GM21423 (cell line): ENCODE data around the gene GATA2.

ENCODE experiments used
- ATAC-seq: cut with Tn5 transposase; IDR thresholded peaks from one replicate; pipeline ENCODE4 v1.9.1; 2021; ENCODE audit warnings: mild to moderate bottlenecking, moderate library complexity; ENCODE audit not compliant: unreplicated experiment

Gene GATA2

DNA sequence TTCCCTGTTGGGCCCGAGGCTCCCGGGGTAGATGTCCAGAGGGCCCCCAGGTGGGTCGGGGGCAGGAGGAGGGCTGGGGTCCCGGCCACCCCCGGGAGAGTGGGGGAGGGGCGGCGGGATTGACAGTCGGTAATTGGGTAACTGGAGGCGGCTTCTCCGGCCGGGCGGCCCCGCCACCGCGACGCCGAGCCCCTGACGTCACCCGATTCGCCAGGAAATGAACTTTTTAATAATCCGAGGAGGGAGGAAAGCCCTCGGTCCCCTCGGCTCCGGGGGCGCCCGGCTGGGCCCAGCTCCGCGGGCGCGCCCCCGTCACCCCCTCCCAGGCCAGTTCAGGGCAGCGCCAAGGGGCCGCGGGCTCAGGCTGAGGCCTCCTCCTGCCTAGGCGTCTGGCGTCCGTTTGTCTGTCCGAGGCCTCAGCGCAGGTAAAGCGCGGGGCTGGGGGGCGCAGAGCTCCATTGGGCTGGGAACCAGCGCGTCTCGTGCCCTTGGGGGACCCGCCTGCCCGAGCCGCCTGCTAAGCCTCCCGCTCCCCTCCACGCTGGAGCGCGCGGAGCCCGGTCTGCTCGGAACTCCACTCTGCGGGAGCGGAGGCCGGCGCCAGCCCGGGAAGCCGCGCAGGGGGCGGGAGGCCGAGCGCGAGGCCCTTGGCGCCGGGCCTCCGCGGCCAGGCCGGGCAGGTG, 3.9 kb downstream of the GATA2 start:
- ATAC-seq: no peak

DNA sequence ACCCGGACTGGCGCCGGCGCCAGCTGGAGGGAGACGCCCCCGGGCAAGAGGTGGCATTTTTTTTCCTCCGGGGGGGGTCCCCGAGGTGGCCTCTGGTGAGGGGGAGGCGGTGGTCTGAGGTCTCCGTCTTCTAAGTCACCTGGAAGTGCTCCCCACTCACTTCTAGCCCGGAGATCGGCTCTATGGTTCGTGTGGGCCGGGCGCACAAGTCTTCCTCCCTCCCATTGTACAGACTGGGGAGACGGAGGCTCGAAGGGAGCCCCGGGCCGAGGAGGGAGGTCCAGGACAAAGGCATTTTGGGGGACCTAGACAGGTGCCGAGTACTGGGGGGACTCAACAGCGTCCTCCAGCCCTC, 4.4 kb downstream of the GATA2 start:
- no peak for ATAC-seq

- no peak for ATAC-seq
Measured at GRCh38 chr3:128487813-128488635, 5.0 kb downstream of the GATA2 start.

GRCh38 chr3:128487538-128487812, 5.5 kb downstream of the GATA2 start:
- ATAC-seq: no peak

DNA sequence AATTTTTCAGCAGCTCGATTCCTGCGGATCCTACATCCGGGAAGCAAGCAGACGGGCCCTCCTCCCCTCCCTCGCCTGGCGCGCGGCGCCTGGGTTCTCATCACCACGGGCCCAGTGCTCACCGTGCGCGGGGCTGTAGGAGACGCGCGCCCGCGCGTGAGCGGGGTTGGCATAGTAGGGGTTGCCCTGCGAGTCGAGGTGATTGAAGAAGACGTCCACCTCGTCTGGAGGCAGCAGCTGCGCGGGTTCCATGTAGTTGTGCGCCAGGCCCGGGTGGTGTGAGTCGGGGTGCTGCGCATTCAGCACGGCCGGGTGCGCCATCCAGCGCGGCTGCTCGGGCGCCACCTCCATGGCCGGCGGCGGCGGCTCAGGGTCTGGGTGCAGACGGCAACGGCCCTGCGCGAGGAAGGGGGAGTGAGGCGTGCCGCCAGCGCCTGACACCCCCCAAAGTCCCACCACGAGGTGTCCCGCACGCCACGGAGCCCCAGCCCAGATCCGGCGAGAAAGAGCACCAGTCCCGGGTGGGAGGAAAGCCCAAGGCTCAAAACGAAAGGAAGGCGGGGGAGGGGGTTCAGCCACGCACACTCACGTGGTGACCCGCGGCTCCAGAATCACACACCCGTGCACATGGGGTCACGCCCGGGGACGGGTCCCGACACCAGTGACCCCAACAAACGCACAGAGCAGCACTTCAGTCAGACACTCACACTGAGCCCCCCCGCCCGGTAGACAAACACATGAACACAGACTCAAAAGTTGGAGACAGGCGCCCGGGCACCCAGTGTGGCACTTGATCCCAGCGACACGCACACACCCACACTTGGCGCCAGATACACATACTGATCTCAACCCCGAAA, 6.1 kb downstream of the GATA2 start:
- no peak for ATAC-seq

DNA sequence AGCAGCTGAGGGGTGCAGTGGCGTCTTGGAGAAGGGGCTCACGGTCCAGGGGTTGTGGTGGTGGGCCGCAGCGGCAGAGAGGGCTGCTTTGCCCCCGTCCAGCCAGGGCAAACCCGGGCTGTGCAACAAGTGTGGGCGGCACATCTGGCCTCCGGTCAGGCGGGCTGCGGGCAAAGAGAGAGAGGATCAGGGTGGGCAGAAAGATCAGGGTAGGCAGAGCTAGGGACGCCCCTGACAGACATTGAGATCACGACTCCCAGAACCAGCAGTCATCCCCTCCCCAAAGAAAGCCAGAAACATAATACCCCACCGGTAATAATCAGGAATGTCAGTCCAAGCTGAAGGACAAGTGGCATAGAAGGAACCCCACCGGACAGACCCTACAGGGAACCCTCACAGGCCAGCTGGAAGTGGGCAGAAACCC, 6.8 kb downstream of the GATA2 start:
- no peak for ATAC-seq

- ATAC-seq: no peak
Measured at GRCh38 chr3:128485282-128486204, 7.5 kb downstream of the GATA2 start.

DNA sequence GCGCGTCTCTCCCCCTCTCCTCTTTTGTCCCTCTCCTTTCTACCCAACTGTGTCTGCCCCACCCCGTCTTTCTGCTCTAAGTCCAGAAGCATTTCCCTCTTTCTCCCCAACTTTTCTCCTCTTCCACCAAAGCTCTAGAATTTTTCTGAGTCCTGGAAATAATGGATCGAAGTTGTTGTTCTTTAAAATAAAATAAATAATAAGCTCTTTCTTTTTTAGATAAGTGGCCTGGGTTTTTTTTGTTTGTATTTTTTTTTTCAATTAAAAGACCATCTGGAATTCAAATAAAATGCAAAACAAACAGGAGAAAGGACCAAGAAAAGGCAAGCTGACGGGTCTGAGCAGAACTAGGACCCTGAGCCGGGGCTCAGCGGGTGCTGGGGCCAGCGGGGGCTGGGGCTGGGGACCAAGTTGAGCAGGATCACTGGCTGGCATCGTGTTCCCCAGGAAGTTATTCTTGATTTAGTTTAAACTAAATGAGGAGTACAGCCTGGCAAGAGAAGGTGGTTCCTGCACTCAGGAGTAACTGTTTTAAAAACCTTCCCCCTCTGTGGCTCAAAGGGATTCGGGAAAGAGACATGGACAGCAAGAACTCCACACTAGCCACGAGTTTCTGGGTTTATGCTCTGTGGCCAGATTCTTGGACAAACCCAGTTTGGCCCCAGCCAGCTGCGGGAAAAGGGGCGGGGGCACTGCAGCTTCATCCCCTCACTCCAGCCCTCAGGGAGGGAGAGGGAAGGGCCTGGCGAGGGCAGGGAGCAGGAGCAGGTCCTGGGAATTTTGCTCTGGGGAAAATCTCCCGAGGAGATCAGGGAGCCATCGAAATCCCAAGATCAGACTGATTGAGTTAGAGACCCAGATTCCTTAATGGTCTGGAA, 8.4 kb downstream of the GATA2 start:
- no peak for ATAC-seq

DNA sequence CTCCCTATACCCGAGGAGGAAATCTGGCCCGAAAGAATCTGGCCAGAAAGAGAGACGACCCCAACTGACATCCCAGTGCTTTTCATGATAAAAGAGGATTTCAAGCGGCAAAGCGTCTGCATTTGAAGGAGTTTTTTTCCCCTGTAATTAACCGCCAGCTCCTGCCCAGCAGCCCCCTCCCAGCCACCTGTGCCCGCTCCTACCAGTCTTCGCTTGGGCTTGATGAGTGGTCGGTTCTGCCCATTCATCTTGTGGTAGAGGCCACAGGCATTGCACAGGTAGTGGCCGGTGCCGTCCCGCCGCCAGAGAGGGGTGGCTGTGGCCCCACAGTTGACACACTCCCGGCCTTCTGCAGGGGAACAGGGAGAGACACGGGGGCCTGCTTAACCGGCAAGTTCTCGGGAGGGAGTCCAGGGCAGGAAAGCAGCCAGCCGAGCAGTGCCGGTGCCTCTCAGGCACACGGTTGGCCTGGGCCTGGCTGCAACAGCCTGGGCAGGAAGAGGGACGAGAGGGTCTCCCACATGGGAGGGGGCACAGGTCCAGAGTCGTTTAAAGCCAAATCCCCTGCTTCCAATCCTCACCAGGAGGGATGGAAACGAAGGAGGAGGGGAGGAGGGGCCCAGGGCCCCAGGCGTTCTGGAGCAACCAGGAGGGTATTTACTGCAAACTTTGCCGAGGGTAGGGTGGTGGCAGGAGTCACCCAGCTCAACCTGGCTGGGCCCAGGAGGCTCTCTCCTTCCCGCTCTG, 9.2 kb downstream of the GATA2 start:
- ATAC-seq: no peak

GRCh38 chr3:128482666-128483656, 10.0 kb downstream of the GATA2 start:
- no peak for ATAC-seq

- ATAC-seq: no peak
Measured at GRCh38 chr3:128482175-128482574, 10.8 kb downstream of the GATA2 start.

DNA sequence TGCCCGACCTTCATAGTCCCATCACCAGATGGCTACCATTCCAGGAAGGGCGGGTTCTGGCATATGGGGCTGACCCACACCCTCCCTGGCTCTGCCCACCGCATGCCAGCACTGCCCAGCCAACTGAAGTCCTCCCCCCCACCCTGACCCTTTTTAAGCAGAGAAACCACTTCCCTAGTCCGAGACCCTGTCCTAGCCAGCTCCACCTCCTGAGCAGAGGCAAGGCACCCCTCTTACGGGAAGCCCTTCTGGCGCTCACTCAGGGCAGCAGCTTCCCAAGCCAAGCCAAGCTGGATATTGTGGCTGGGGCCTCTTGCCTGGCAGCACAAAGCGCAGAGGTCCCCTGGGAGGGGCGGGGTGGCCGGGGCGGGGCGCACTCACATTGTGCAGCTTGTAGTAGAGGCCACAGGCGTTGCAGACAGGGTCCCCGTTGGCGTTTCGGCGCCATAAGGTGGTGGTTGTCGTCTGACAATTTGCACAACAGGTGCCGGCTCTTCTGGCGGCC, 11.5 kb downstream of the GATA2 start:
- no peak for ATAC-seq

DNA sequence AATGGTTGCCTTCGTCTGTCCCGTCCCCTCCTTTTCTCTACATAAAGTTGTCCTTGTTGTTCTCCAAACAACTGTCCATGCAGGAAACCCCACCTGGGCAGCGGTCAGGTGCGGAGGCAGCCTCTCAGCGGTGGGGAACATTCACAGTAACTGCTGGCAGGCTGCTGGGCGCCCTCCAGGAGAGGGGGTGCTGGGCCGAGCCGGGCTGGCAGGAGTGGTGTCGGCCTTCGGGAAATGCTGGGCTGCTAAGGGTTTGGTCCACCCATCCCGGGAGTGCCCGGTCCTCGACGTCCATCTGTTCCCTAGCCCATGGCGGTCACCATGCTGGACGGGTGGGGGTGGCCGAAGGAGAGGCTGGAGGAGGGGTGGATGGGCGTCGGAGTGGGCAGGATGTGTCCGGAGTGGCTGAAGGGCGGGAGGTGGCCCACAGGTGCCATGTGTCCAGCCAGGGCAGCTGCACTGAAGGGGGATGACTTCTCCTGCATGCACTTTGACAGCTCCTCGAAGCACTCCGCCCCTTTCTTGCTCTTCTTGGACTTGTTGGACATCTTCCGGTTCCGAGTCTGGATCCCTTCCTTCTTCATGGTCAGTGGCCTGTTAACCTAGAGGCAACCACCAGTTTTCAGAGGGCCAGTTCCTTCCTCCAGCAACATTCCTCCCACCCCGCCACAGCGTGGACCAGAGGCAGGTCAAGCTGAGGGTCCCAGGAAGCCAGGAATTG, 12.1 kb downstream of the GATA2 start:
- no peak for ATAC-seq

DNA sequence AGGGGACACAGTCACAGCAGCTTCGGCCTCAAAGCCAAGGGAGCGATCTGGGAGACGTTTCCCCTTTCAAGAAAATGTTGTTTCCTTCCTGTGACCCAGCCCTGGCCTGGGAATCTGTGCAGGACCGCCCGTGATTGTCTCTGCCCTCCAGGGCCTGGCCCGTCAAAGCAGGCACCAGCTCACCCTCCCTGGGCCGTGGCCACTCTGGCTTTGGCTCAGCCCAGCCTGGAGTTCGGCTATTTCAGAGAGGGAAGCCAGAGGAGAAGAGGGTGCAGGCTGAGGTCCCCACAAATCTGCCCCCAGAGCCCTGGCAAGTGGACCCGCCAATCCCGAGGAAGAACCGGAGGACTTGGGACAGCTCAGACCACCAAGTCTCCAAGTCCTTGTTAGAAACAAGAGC, 12.7 kb downstream of the GATA2 start:
- no peak for ATAC-seq

GRCh38 chr3:128479558-128480086, 13.4 kb downstream of the GATA2 start:
- no peak for ATAC-seq

- ATAC-seq: no peak
Measured at GRCh38 chr3:128478576-128479506, 14.2 kb downstream of the GATA2 start.
